BLaER1 treated with 17β-estradiol and CSF1 and Interleukin-3, amounts not matched to agents 10 nM and 100 nM (cell line): ENCODE results near the gene SLC43A1.

Source experiments
- H3K27ac ChIP-seq, 11 experiments: shearing (Covaris generic); formaldehyde crosslinking; 2 replicates each; pipeline ENCODE4 v1.8.1; 2022
- H3K27me3 ChIP-seq, 11 experiments: shearing (Covaris generic); formaldehyde crosslinking; 2 replicates each; pipeline ENCODE4 v1.8.1; 2022
- H3K36me3 ChIP-seq, 11 experiments: shearing (Covaris generic); formaldehyde crosslinking; 2 replicates each; pipeline ENCODE4 v1.8.1; 2022
- H3K4me1 ChIP-seq, 10 experiments: shearing (Covaris generic); formaldehyde crosslinking; 2 replicates each; pipeline ENCODE4 v1.8.1; 2022
- H3K4me2 ChIP-seq, 11 experiments: shearing (Covaris generic); formaldehyde crosslinking; 2 replicates each; pipeline ENCODE4 v1.8.1; 2022
- H3K4me3 ChIP-seq, 10 experiments: shearing (Covaris generic); formaldehyde crosslinking; 2 replicates each; pipeline ENCODE4 v1.8.1; 2022
- H3K9ac ChIP-seq, 11 experiments: shearing (Covaris generic); formaldehyde crosslinking; 2 replicates each; pipeline ENCODE4 v1.8.1; 2022
- H3K9me3 ChIP-seq, 11 experiments: shearing (Covaris generic); formaldehyde crosslinking; replicated peaks in 1 of 11; 2 replicates each; pipeline ENCODE4 v1.8.1; 2022
- H4K20me1 ChIP-seq, 11 experiments: shearing (Covaris generic); formaldehyde crosslinking; 2 replicates each; pipeline ENCODE4 v1.8.1; 2022
- Cebpa-rat ChIP-seq, 11 experiments: shearing (Covaris generic); IDR thresholded peaks; 2 replicates each; pipeline ENCODE4 v1.8.1; 2022

The SLC43A1 gene

DNA sequence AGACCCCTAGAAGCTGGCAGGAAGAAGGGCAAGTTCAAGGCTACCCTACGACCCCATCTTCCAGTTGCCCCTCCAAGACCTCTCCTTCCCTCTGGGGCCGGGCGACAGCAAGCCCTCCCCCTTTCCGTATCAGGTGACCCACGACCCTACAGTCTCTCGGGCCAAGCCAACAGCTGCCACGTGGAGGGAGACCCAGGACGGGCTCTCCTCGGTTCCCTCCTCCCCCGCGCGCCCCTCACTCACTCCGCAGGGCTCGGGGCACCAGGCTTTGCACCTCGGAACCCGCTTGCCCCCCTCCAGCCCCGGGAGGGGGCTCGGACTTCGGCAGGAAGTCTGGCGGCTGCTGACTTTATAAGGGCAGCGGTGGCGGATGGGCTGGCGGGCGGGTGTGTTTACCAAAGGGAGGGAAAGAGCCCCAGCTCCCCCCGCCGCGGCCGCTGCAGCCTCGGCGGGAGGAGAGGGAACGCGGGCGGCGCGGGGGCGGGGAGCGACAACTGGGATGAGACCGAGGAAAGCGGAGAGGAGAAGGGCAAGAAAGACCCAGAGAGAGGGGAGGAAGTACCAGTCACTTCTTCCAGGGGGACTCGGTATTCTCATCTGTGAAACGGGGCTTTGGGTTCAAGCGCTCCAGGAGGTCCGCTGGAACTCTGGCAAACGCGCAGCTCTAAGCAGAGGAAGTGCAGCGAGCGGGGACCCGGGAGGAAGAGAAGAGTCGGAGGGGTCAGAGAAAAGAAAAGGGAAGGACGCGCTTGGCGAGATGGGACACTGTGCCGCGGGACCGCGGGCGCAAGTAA is 767 bp downstream of the SLC43A1 start:
- Histone ChIP-seq H3K4me3 (peak overlapping the region; percentile 79 to 97 (median 88)), H3K36me3 (peaks cover 0 to 29% (median 12%) of the 10 kb centered on the region in 11 experiments; a peak in 10 of 22 replicates), H3K4me1 (peaks cover 18 to 45% (median 35%) of the 10 kb centered on the region in 10 experiments), H4K20me1 (peaks cover 0 to 27% (median 10%) of the 10 kb centered on the region in 11 experiments; a peak in 13 of 22 replicates), H3K4me2 (peak overlapping the region; percentile 93 to 100 (median 97)), H3K27ac (peak overlapping the region in 10 of 11 experiments; percentile 54 to 88 (median 78); a peak in 20 of 22 replicates), H3K9me3 (no peaks in the 10 kb centered on the region), H3K27me3 (no peaks in the 10 kb centered on the region), H3K9ac (peak overlapping the region; percentile 75 to 90 (median 85))
- no peak for TF ChIP-seq Cebpa-rat (IDR thresholded peaks at IDR 0.05)

DNA sequence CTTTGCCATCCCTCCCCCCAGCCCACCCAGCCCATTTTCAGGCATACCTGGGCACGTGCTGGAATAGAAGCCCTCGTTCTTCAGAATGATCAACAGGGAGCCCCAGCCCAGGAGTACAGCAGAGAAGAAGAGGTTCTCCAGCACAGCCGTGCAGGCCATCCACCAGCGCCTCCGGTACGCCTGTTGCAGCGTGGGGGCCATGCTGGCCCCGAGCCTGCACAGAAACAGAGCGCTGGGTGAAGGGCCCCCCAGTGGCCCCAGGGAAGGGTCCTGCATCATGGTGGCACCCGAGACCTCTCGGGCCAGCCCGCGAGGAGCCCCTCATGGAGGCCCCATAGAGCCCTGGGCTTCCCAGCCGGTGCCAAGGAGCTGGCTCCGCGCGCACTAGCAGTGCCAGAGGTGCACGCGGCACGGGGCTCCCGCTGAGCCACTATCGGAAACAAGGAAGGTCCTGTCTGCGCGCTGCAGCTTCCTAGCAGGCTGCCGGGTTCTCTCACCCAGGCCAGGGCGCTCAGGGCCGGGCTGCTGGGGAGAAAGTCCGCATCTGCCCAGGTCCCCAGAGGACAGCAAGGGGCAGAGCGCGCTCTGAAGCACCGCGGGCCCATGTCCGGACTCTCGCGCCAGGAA is 1.5 kb downstream of the SLC43A1 start:
- no peak for TF ChIP-seq Cebpa-rat (IDR thresholded peaks at IDR 0.05)
- H3K36me3 ChIP-seq: peaks cover 0 to 29% (median 12%) of the 10 kb centered on the region in 11 experiments; a peak in 11 of 22 replicates
- peak overlapping the region; percentile 93 to 100 (median 97) for H3K4me2 ChIP-seq
- peaks cover 18 to 47% (median 36%) of the 10 kb centered on the region in 10 experiments for H3K4me1 ChIP-seq
- peak overlapping the region in 10 of 11 experiments; percentile 20 to 88 (median 78); a peak in 19 of 22 replicates for H3K27ac ChIP-seq
- H3K4me3 ChIP-seq: peak overlapping the region; percentile 79 to 97 (median 88)
- H4K20me1 ChIP-seq: peaks cover 0 to 27% (median 10%) of the 10 kb centered on the region in 11 experiments; a peak in 13 of 22 replicates
- peak overlapping the region; percentile 75 to 90 (median 85); a peak in 21 of 22 replicates for H3K9ac ChIP-seq
- H3K9me3 ChIP-seq: no peaks in the 10 kb centered on the region
- no peaks in the 10 kb centered on the region for H3K27me3 ChIP-seq

DNA sequence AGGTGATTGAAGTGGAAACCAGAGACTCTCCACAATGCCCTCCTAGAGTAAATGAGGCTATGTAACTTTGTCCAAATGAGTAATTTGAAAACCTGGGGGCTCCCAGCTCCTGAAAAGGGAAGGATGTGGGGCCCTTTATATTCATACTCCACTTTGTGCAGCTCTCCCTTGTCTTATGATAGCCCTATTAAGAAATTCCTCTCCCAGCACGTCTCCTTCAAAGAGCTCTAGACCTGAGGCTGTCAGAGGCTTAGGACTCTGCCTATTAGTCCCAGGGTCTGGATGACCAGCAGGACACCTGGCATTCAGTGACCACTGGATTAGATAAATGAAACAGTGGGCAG is 2.1 kb downstream of the SLC43A1 start:
- H3K4me3 ChIP-seq: peak overlapping the region in 8 of 10 experiments; percentile 84 to 97 (median 89); a peak in 15 of 20 replicates
- H3K27me3 ChIP-seq: no peaks in the 10 kb centered on the region
- H3K9ac ChIP-seq: peak overlapping the region in 8 of 11 experiments; percentile 80 to 90 (median 86); a peak in 14 of 22 replicates
- peaks cover 18 to 53% (median 41%) of the 10 kb centered on the region in 10 experiments for H3K4me1 ChIP-seq
- TF ChIP-seq Cebpa-rat (IDR thresholded peaks at IDR 0.05): no peak
- H3K9me3 ChIP-seq: no peaks in the 10 kb centered on the region
- H4K20me1 ChIP-seq: peaks cover 0 to 30% (median 10%) of the 10 kb centered on the region in 11 experiments; a peak in 14 of 22 replicates
- H3K27ac ChIP-seq: peak overlapping the region in 4 of 11 experiments; percentile 1 to 82 (median 72); a peak in 3 of 22 replicates
- peak overlapping the region; percentile 93 to 100 (median 97); a peak in 21 of 22 replicates for H3K4me2 ChIP-seq
- peaks cover 0 to 35% (median 17%) of the 10 kb centered on the region in 11 experiments; a peak in 12 of 22 replicates for H3K36me3 ChIP-seq

DNA sequence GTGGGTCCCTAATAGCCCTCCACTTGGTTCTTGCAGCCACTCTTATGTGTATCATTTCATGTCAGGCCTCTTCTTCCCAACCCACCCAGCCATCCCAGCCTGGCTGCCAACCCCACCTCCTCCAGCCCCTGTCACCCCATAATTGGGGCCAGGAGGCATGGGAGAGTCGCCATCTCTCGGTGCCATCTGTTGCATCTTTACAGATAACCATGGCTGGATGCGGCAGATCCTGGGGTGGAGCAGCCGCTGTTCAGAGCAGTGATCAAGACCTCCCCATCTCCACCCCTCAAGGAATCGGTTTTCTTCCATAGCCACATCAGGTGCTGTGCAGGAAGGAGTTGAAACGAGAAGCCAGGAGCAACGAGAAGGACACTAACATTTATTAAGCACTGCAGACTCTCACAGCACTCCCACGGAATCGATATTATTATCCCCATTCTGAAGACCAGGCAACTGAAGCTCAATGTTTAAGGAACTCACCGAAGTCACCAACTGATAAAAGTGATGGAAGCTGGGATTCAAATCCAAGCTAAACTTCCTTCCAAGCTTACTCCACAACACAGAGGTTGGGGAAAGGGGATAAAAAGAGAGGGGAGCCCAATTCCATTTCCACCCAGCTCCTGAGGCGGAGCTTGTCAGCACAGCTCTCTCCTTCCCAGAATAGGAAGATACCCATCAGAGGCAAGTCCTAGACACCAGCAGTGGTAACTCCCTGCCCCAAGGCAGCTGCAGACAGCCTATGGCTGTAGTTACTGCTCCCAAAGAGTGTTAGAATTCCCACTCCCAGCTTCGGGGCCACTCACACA is 2.7 kb downstream of the SLC43A1 start:
- H3K36me3 ChIP-seq: peaks cover 0 to 41% (median 21%) of the 10 kb centered on the region in 11 experiments; a peak in 14 of 22 replicates
- H3K4me2 ChIP-seq: peak overlapping the region in 10 of 11 experiments; percentile 93 to 99 (median 96); a peak in 19 of 22 replicates
- no peaks in the 10 kb centered on the region for H3K9me3 ChIP-seq
- peaks cover 18 to 57% (median 43%) of the 10 kb centered on the region in 10 experiments for H3K4me1 ChIP-seq
- H3K27ac ChIP-seq: peak overlapping the region in 4 of 11 experiments; percentile 1 to 82 (median 54); a peak in 5 of 22 replicates
- no peaks in the 10 kb centered on the region for H3K27me3 ChIP-seq
- H3K9ac ChIP-seq: peak overlapping the region in 7 of 11 experiments; percentile 80 to 90 (median 87); a peak in 12 of 22 replicates
- peak overlapping the region in 7 of 10 experiments; percentile 84 to 94 (median 89); a peak in 14 of 20 replicates for H3K4me3 ChIP-seq
- H4K20me1 ChIP-seq: peaks cover 0 to 36% (median 12%) of the 10 kb centered on the region in 11 experiments; a peak in 14 of 22 replicates
- TF ChIP-seq Cebpa-rat (IDR thresholded peaks at IDR 0.05): no peak

DNA sequence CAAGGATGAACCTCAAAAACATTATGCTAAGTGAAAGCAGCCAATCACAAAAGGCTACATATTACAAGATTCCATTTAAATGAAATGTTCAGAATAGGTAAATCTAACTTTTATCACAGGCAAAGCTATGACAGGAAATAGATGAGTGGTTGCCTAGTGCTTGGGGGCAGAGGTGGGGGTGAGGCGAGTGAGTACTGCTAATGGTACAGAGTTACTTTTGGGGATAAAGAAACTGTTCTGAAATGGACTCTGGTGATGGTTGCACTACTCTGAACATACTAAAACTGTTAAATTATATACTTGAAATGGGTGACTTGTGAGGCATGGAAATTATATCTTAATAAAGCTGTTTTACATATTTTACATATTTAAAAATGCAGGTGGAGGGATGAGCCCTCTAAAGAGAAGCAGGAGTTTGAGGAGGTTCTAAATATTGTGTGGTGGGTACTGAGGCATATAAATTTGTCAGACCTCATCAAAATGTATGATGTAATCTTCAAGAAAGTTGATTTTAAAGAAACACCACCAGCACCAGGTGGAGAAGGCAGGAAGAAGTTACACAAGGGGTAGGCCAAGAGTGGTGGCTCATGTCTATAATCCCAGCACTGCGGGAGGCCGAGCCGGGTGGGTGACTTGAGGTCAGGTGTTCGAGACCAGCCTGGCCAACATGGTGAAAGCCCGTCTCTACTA is 3.6 kb downstream of the SLC43A1 start:
- Histone ChIP-seq H3K27ac (peak overlapping the region in 2 of 11 experiments; percentile 46 to 62; a peak in 3 of 22 replicates), H3K27me3 (no peaks in the 10 kb centered on the region), H3K9ac (peak overlapping the region in 2 of 11 experiments; percentile 21 to 87; a peak in 3 of 22 replicates), H3K4me2 (peak overlapping the region in 8 of 11 experiments; percentile 93 to 99 (median 96); a peak in 16 of 22 replicates), H4K20me1 (peaks cover 0 to 43% (median 19%) of the 10 kb centered on the region in 11 experiments; a peak in 15 of 22 replicates), H3K9me3 (no peaks in the 10 kb centered on the region), H3K4me1 (peaks cover 16 to 57% (median 43%) of the 10 kb centered on the region in 10 experiments), H3K36me3 (peaks cover 0 to 50% (median 31%) of the 10 kb centered on the region in 11 experiments; a peak in 16 of 22 replicates), H3K4me3 (peak overlapping the region in 1 of 10 experiments; percentile 37; a peak in 1 of 20 replicates)
- no peak for TF ChIP-seq Cebpa-rat (IDR thresholded peaks at IDR 0.05)

DNA sequence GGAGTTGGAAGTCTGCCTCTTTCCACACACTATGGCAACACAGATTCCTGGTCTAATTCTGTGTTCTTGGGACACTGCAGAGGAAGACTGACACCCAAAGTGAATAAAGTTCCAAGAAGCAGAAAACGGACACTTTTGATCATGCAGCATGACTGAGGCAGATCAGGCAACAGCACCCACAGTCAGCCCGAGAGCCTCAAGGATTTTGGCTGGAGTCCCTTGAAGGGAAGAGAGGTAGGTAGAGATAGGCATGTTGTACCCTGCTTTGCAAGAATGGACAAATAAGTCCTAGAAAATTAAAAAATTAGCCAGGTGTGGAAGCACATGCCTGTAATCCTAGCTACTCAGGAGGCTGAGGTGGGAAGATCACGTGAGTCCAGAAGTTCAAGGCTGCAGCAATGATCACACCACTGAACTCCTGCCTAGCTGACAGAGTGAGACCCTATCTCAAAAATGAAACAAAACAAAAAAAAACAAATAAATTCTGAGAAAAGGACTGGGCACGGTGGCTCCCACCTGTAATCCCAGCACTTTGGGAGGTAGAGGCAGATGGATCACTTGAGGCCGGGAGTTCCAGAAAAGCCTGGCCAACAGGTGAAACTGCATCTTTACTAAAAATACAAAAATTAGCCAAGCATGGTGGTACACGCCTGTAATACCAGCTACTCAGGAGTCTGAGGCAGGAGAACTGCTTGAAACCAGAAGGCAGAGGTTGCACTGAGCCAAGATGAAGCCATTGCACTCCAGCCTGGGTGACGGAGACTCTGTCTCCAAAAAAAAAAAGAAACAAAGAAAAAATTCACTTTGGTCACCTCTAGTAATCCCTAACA is 6.9 kb downstream of the SLC43A1 start:
- no peak for TF ChIP-seq Cebpa-rat (IDR thresholded peaks at IDR 0.05)
- Histone ChIP-seq H3K4me2 (peak overlapping the region in 4 of 11 experiments; percentile 5 to 40 (median 26); a peak in 5 of 22 replicates), H3K36me3 (peaks cover 9 to 83% (median 62%) of the 10 kb centered on the region in 11 experiments; a peak in 21 of 22 replicates), H4K20me1 (peaks cover 0 to 63% (median 32%) of the 10 kb centered on the region in 11 experiments; a peak in 15 of 22 replicates), H3K4me1 (peaks cover 0 to 43% (median 27%) of the 10 kb centered on the region in 10 experiments; a peak in 16 of 20 replicates), H3K9ac (peak overlapping the region in 1 of 11 experiments; percentile 13; a peak in 1 of 22 replicates), H3K27me3 (no peaks in the 10 kb centered on the region), H3K4me3 (no peak overlapping the region), H3K9me3 (no peaks in the 10 kb centered on the region), H3K27ac (0 out of 22 replicates have a peak overlapping the region, but pooled peaks of 1 of the 11 experiments have one; percentile 5)

DNA sequence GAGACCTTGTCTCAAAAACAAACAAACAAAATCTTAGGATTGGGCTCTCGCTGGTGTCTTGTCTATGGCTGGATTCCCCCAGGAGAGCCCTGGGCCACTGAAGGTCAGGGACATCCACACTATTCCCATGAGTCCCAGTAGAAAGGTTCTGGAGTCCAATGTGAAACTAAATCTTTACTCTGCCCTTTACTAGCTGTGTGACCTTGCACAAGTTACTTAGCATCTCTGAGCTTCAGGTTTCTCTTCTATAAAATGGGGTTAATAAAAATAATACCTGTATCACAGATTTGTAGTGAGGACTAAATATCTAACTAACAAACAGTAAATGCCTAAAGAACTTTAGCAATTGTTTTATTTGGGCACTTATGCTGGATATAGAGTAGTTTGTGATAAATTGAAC is 9.0 kb downstream of the SLC43A1 start:
- no peak overlapping the region for H3K27ac ChIP-seq
- H3K9ac ChIP-seq: no peak overlapping the region
- H3K4me1 ChIP-seq: peaks cover 0 to 22% (median 9%) of the 10 kb centered on the region in 10 experiments; a peak in 11 of 20 replicates
- H3K36me3 ChIP-seq: peaks cover 18 to 91% (median 81%) of the 10 kb centered on the region in 11 experiments; a peak in 21 of 22 replicates
- no peak overlapping the region for H3K4me2 ChIP-seq
- H3K4me3 ChIP-seq: no peak overlapping the region
- no peaks in the 10 kb centered on the region for H3K27me3 ChIP-seq
- no peaks in the 10 kb centered on the region for H3K9me3 ChIP-seq
- TF ChIP-seq Cebpa-rat (IDR thresholded peaks at IDR 0.05): no peak
- peaks cover 0 to 69% (median 43%) of the 10 kb centered on the region in 11 experiments; a peak in 15 of 22 replicates for H4K20me1 ChIP-seq
